Measurements from ENCODE around the gene METTL6. TPM values are rescaled to one million over a fixed set of nuclear protein-coding genes. Genes with fewer than 3 reads are reported as not detected.

METTL6 gene
- total and polyA plus RNA-seq, 2 of the 4 experiments (the other 2 are of a cell fraction): 15.4 to 21.5 TPM

GRCh38 chr3:15436246-15436645 lies 8.9 kb upstream of the METTL6 start:
- Histone ChIP-seq H2AK9ac (replicated peaks; ENCODE audit: low read depth, low read length, poor library complexity) (no peak overlapping the region), H2BK15ac (ENCODE audit: low read depth, low read length) (no peak overlapping the region), H2BK20ac (ENCODE audit: low read depth, low read length) (no peak overlapping the region), H3K23ac (ENCODE audit: low read depth, low read length) (no peak overlapping the region), H2BK5ac (ENCODE audit: low read depth, low read length, poor library complexity, severe bottlenecking) (no peak overlapping the region), H2BK120ac (ENCODE audit: low read depth, low read length) (no peak overlapping the region), H3K9me3 (ENCODE audit: control insufficient read depth, insufficient read depth, low read length) (no peaks in the 10 kb centered on the region), H4K8ac (ENCODE audit: low read depth in 2 of 2, low read length in 2 of 2) (no peak overlapping the region), H3K27ac (ENCODE audit: insufficient read depth, low read length) (no peak overlapping the region), H3K18ac (ENCODE audit: low read depth, low read length) (no peak overlapping the region), H4K5ac (ENCODE audit: low read depth, low read length) (no peak overlapping the region), H4K91ac (ENCODE audit: insufficient read depth, low read depth, low read length) (no peak overlapping the region), H3K9me1 (ENCODE audit: insufficient read depth, low read length) (peaks cover 7% of the 10 kb centered on the region; the same call in 1 of the 2 replicates), H3K36me3 (ENCODE audit: control insufficient read depth, insufficient read depth, low read length) (peaks cover 49% of the 10 kb centered on the region), H2AK5ac (ENCODE audit: low read depth, low read length) (no peak overlapping the region), H3K4me1 (ENCODE audit: control insufficient read depth, insufficient read depth, low read length) (no peaks in the 10 kb centered on the region), H3K56ac (ENCODE audit: extremely low read depth, insufficient read depth, low read length) (no peak overlapping the region), H2AFZ (replicated peaks; ENCODE audit: low read length, poor library complexity) (no peak overlapping the region), H3K4me3 (ENCODE audit: insufficient read depth, low read depth, low read length) (no peak overlapping the region), H4K20me1 (ENCODE audit: insufficient read depth, low read length) (no peaks in the 10 kb centered on the region; the same call in 1 of the 2 replicates), H3K14ac (replicated peaks; ENCODE audit: low read depth, low read length) (no peak overlapping the region), H3K27me3 (ENCODE audit: control insufficient read depth, insufficient read depth, low read length) (no peaks in the 10 kb centered on the region), H3K9ac (ENCODE audit: low read depth, low read length) (no peak overlapping the region), H3K4ac (ENCODE audit: low read depth, low read length) (no peak overlapping the region), H3K79me1 (ENCODE audit: low read depth in 1 of 2, low read length in 2 of 2) (peaks cover 8 to 24% of the 10 kb centered on the region in 2 experiments; a peak in 3 of 4 replicates), H3K4me2 (ENCODE audit: low read depth, low read length) (no peak overlapping the region)
- in situ Hi-C loops (cut with MboI; ENCODE audit: low sequenced_read_pairs) (no loop called here), dilution Hi-C loops (cut with HindIII; ENCODE audit: low sequenced_read_pairs, unreplicated experiment) (no loop called here), intact Hi-C loops (cut with micrococcal nuclease) (no loop called here)
- ChIA-PET CTCF (no interaction called here), POLR2A (ENCODE audit: unreplicated experiment) (no interaction called here)
- TF ChIP-seq BHLHE40 (IDR thresholded peaks at IDR 0.05; ENCODE audit: low read depth, low read length) (no peak), MAZ (IDR thresholded peaks at IDR 0.05; ENCODE audit: borderline replicate concordance, low read depth, low read length) (no peak)
- 100% methylated on average over 3 of the region's 6 CpGs; no CpG with 5 or more reads in 1 of the 2 experiments for WGBS, 2 experiments (ENCODE audit: extremely low coverage in 2 of 2, insufficient read length in 1 of 2)
- no TSS peak for BruUV-seq (replicated peaks)
- ATAC-seq (ENCODE audit: low read depth) (no peak), DNase-seq (no peak)
